Stimulated activated CD4-positive, alpha-beta T cell treated with anti-CD3 and anti-CD28 coated beads, Interleukin-2, amount 100 ng/mL, for 48 hours (primary cell): ENCODE measurements around the gene SAMD10.
"Not testable (repeated sequence)": the region's sequence is repeated elsewhere in the genome, so short reads cannot be mapped to it uniquely, and the experiment has no call there.

Experiments
- DNase-seq, 2 donors: peaks; one replicate each; pipeline ENCODE4 v3.0.0-alpha.2; 2020

SAMD10 gene

GRCh38 chr20:64000906-64001305 lies 21.5 kb upstream of the SAMD10 start:
- DNase-seq = no peak

- no peak for DNase-seq
These were observed 3.5 kb upstream of the SAMD10 start for GRCh38 chr20:63982937-63983336.

GRCh38 chr20:63980806-63981728 lies 1.6 kb upstream of the SAMD10 start, which contains the start of gene PRPF6:
PRPF6 (plus strand) TSS chr20:63981132; CDS start chr20:63981246, 114 bp downstream.
- DNase-seq = peak; percentile 90 to 93

GRCh38 chr20:63980317-63980805 lies 919 bp upstream of the SAMD10 start:
- DNase-seq = peak; percentile 24 to 28

- no peak for DNase-seq
These were observed 249 bp downstream of the SAMD10 start for GRCh38 chr20:63979229-63979556.

- peak; percentile 58 to 59 for DNase-seq
These were observed 868 bp downstream of the SAMD10 start for GRCh38 chr20:63978319-63979228.

GRCh38 chr20:63977739-63978276 lies 1.6 kb downstream of the SAMD10 start:
- DNase-seq = peak; percentile 48 to 54

GRCh38 chr20:63976980-63977738 lies 2.3 kb downstream of the SAMD10 start:
- DNase-seq = no peak

GRCh38 chr20:63976511-63976910 lies 2.9 kb downstream of the SAMD10 start:
- not testable (repeated sequence) for DNase-seq

GRCh38 chr20:63974402-63975200 lies 4.8 kb downstream of the SAMD10 start:
- no peak for DNase-seq

GRCh38 chr20:63973636-63974401 lies 5.6 kb downstream of the SAMD10 start:
- peak; percentile 76 to 86 for DNase-seq

GRCh38 chr20:63973160-63973479 lies 6.3 kb downstream of the SAMD10 start:
- no peak for DNase-seq

GRCh38 chr20:63972312-63973159 lies 6.9 kb downstream of the SAMD10 start:
- no peak for DNase-seq

- DNase-seq = not testable (repeated sequence)
These were observed 7.5 kb downstream of the SAMD10 start for GRCh38 chr20:63971960-63972311.

GRCh38 chr20:63970714-63971431 lies 8.6 kb downstream of the SAMD10 start:
- no peak for DNase-seq

- peak; percentile 53 to 55 for DNase-seq
These were observed 9.4 kb downstream of the SAMD10 start, which contains the start of gene ZNF512B for GRCh38 chr20:63969838-63970713. ZNF512B (minus strand) TSS chr20:63969930; CDS start chr20:63967950, 1,980 bp downstream.

- no peak for DNase-seq
These were observed 10.3 kb downstream of the SAMD10 start for GRCh38 chr20:63968928-63969760.
